ENCODE results near the gene IL21R. TPM values are rescaled to one million over a fixed set of nuclear protein-coding genes. Genes with fewer than 3 reads are reported as not detected.

The IL21R gene
- total RNA-seq, 3 donors from 2014 or later (not counting 1 experiment from before 2014, with no cell fraction given), result 24.3 to 45.7 (median 26.5) TPM

GRCh38 chr16:27449434-27450195 lies 47.6 kb downstream of the IL21R start:
- Histone ChIP-seq H3K27ac (ENCODE audit: low read length) (peak overlapping the region; percentile 98), H3K4me1 (ENCODE audit: control insufficient read depth, insufficient read depth, low read length) (peaks cover 100% of the 10 kb centered on the region), H3K9me3 (ENCODE audit: control insufficient read depth, insufficient read depth, low read length) (peaks cover under 1% of the 10 kb centered on the region), H3K36me3 (ENCODE audit: control insufficient read depth, insufficient read depth, low read length) (peaks cover 37% of the 10 kb centered on the region), H3K27me3 (ENCODE audit: control insufficient read depth, insufficient read depth, low read length) (no peaks in the 10 kb centered on the region), H3K4me3 (ENCODE audit: low read length) (no peak overlapping the region)
- Mint-ChIP-seq H3K4me1 (peaks cover 75 to 81% of the 10 kb centered on the region in 2 donors), H3K4me3 (peak overlapping the region; percentile 81), H3K27ac (peak overlapping the region; percentile 90 to 98), H3K9me3 (no peaks in the 10 kb centered on the region), H3K27me3 (ENCODE audit: low read depth in 2 of 2) (no peaks in the 10 kb centered on the region), H3K36me3 (no peaks in the 10 kb centered on the region)
- no peak for TF ChIP-seq CTCF (IDR thresholded peaks at IDR 0.05)
- ATAC-seq, result peak; percentile 68 to 89 (median 79)
- intact Hi-C loops (cut with micrococcal nuclease), result loop anchor here (1.0 to 2.0 kb wide), 4 partner anchors 14 to 83 kb away; partner anchors contain the start of gene IL21R
- DNase-seq, result peak; percentile 88 to 93
- 11% methylated on average over 31 of the region's 31 CpGs for WGBS (ENCODE audit: insufficient coverage)

- H3K4me3 Mint-ChIP-seq, result peak overlapping the region; percentile 81
- peak overlapping the region; percentile 90 to 98 for H3K27ac Mint-ChIP-seq
- no peaks in the 10 kb centered on the region for H3K9me3 ChIP-seq (ENCODE audit: control insufficient read depth, insufficient read depth, low read length)
- TF ChIP-seq CTCF (IDR thresholded peaks at IDR 0.05), result no peak
- H3K4me1 ChIP-seq (ENCODE audit: control insufficient read depth, insufficient read depth, low read length), result peaks cover 100% of the 10 kb centered on the region
- ATAC-seq (peak in 1 of 3 donors; percentile 37), DNase-seq (no peak)
- intact Hi-C loops (cut with micrococcal nuclease), result loop anchor here (1.0 to 2.0 kb wide), 4 partner anchors 13 to 83 kb away; partner anchors contain the start of gene IL21R
- H3K27me3 Mint-ChIP-seq (ENCODE audit: low read depth in 2 of 2), result no peaks in the 10 kb centered on the region
- peaks cover 73 to 79% of the 10 kb centered on the region in 2 donors for H3K4me1 Mint-ChIP-seq
- H3K9me3 Mint-ChIP-seq, result no peaks in the 10 kb centered on the region
- H3K36me3 ChIP-seq (ENCODE audit: control insufficient read depth, insufficient read depth, low read length), result peaks cover 32% of the 10 kb centered on the region
- peak overlapping the region; percentile 0 for H3K4me3 ChIP-seq (ENCODE audit: low read length)
- no peaks in the 10 kb centered on the region for H3K36me3 Mint-ChIP-seq
- H3K27ac ChIP-seq (ENCODE audit: low read length), result peak overlapping the region; percentile 98
- no peaks in the 10 kb centered on the region for H3K27me3 ChIP-seq (ENCODE audit: control insufficient read depth, insufficient read depth, low read length)
- WGBS (ENCODE audit: insufficient coverage), result 3% methylated on average over 4 of the region's 5 CpGs
Measured at GRCh38 chr16:27450196-27450549, 48.2 kb downstream of the IL21R start.

- H3K4me1 Mint-ChIP-seq, result peaks cover 66 to 73% of the 10 kb centered on the region in 2 donors
Measured at GRCh38 chr16:27452569-27453493, 50.9 kb downstream of the IL21R start.

More at GRCh38 chr16:27452569-27453493, 50.9 kb downstream of the IL21R start:
- Histone ChIP-seq H3K4me1 (ENCODE audit: control insufficient read depth, insufficient read depth, low read length) (peaks cover 97% of the 10 kb centered on the region), H3K27ac (ENCODE audit: low read length) (peak overlapping the region; percentile 10), H3K9me3 (ENCODE audit: control insufficient read depth, insufficient read depth, low read length) (no peaks in the 10 kb centered on the region), H3K36me3 (ENCODE audit: control insufficient read depth, insufficient read depth, low read length) (peaks cover 13% of the 10 kb centered on the region), H3K4me3 (ENCODE audit: low read length) (no peak overlapping the region), H3K27me3 (ENCODE audit: control insufficient read depth, insufficient read depth, low read length) (no peaks in the 10 kb centered on the region)
- TF ChIP-seq CTCF (IDR thresholded peaks at IDR 0.05), result no peak
- DNase-seq (peak in 1 of 2 donors; percentile 28), ATAC-seq (no peak)
- intact Hi-C loops (cut with micrococcal nuclease), result no loop called here
- Mint-ChIP-seq H3K27ac (peak overlapping the region; percentile 90 to 98), H3K9me3 (no peaks in the 10 kb centered on the region), H3K4me3 (no peak overlapping the region), H3K27me3 (ENCODE audit: low read depth in 2 of 2) (no peaks in the 10 kb centered on the region), H3K36me3 (no peaks in the 10 kb centered on the region)
- WGBS (ENCODE audit: insufficient coverage), result 87% methylated on average over 16 of the region's 16 CpGs
